HG02798 (cell line): ENCODE data around the gene SFSWAP.
"Not testable (repeated sequence)": the region's sequence is repeated elsewhere in the genome, so short reads cannot be mapped to it uniquely, and the experiment has no call there.

ENCODE experiments used
- ATAC-seq: cut with Tn5 transposase; IDR thresholded peaks from one replicate; pipeline ENCODE4 v1.9.1; 2021; ENCODE audit warnings: mild to moderate bottlenecking; ENCODE audit not compliant: unreplicated experiment, poor library complexity

Gene SFSWAP

GRCh38 chr12:131699434-131699833 is 11.5 kb upstream of the SFSWAP start:
- ATAC-seq = no peak

GRCh38 chr12:131700271-131700670 is 10.6 kb upstream of the SFSWAP start:
- no peak for ATAC-seq

- ATAC-seq = no peak
These were observed 9.0 kb upstream of the SFSWAP start for GRCh38 chr12:131701705-131702572.

GRCh38 chr12:131702573-131702877 is 8.4 kb upstream of the SFSWAP start:
- no peak for ATAC-seq

- ATAC-seq = no peak
These were observed 7.7 kb upstream of the SFSWAP start for GRCh38 chr12:131703161-131703560.

- no peak for ATAC-seq
These were observed 6.4 kb upstream of the SFSWAP start for GRCh38 chr12:131704509-131704908.

GRCh38 chr12:131706709-131707108 is 4.2 kb upstream of the SFSWAP start:
- not testable (repeated sequence) for ATAC-seq

- no peak for ATAC-seq
These were observed 1.7 kb upstream of the SFSWAP start for GRCh38 chr12:131709226-131709625.

- no peak for ATAC-seq
These were observed 788 bp downstream of the SFSWAP start for GRCh38 chr12:131711551-131712205.

GRCh38 chr12:131713349-131713748 is 2.5 kb downstream of the SFSWAP start:
- no peak for ATAC-seq

GRCh38 chr12:131714759-131715158 is 3.9 kb downstream of the SFSWAP start:
- no peak for ATAC-seq

- no peak for ATAC-seq
These were observed 5.4 kb downstream of the SFSWAP start for GRCh38 chr12:131716282-131716681.

GRCh38 chr12:131720241-131720640 is 9.4 kb downstream of the SFSWAP start:
- no peak for ATAC-seq

GRCh38 chr12:131720921-131721320 is 10.0 kb downstream of the SFSWAP start:
- ATAC-seq = no peak

- ATAC-seq = no peak
These were observed 10.7 kb downstream of the SFSWAP start for GRCh38 chr12:131721548-131721947.

GRCh38 chr12:131723532-131723931 is 12.6 kb downstream of the SFSWAP start:
- no peak for ATAC-seq

GRCh38 chr12:131724534-131724933 is 13.6 kb downstream of the SFSWAP start:
- no peak for ATAC-seq

- no peak for ATAC-seq
These were observed 14.6 kb downstream of the SFSWAP start for GRCh38 chr12:131725503-131725902.

GRCh38 chr12:131728720-131729119 is 17.8 kb downstream of the SFSWAP start:
- ATAC-seq = no peak

- no peak for ATAC-seq
These were observed 18.5 kb downstream of the SFSWAP start for GRCh38 chr12:131729254-131729955.

GRCh38 chr12:131732996-131733615 is 22.2 kb downstream of the SFSWAP start:
- no peak for ATAC-seq
